ENCODE measurements around the gene NF1. TPM values are rescaled to one million over a fixed set of nuclear protein-coding genes. Genes with fewer than 3 reads are reported as not detected.

NF1 gene
- total and polyA plus RNA-seq, 3 donors from 2014 or later = 60.6 to 99.0 (median 97.6) TPM

- WGBS, 2 donors = 19 to 23% methylated on average over 17 of the region's 17 CpGs
- TF ChIP-seq, protein P1, sequence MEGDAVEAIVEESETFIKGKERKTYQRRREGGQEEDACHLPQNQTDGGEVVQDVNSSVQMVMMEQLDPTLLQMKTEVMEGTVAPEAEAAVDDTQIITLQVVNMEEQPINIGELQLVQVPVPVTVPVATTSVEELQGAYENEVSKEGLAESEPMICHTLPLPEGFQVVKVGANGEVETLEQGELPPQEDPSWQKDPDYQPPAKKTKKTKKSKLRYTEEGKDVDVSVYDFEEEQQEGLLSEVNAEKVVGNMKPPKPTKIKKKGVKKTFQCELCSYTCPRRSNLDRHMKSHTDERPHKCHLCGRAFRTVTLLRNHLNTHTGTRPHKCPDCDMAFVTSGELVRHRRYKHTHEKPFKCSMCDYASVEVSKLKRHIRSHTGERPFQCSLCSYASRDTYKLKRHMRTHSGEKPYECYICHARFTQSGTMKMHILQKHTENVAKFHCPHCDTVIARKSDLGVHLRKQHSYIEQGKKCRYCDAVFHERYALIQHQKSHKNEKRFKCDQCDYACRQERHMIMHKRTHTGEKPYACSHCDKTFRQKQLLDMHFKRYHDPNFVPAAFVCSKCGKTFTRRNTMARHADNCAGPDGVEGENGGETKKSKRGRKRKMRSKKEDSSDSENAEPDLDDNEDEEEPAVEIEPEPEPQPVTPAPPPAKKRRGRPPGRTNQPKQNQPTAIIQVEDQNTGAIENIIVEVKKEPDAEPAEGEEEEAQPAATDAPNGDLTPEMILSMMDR (IDR thresholded peaks at IDR 0.05) = no peak
- TF ChIP-seq POLR2A (IDR thresholded peaks at IDR 0.05) = no peak
- Histone ChIP-seq H3K27me3 (no peaks in the 10 kb centered on the region), H3K4me1 (peaks cover 7% of the 10 kb centered on the region), H3K9me3 (no peaks in the 10 kb centered on the region), H3K4me3 (peak overlapping the region; percentile 99), H3K27ac (peak overlapping the region; percentile 95 to 97), H3K36me3 (ENCODE audit: low read depth, missing control alignments) (no peaks in the 10 kb centered on the region)
- intact Hi-C loops (cut with DNase I; ENCODE audit: low total_unique reads) = no loop called here
- no peak for DNase-seq
These were observed 744 bp upstream of the NF1 start for GRCh38 chr17:31093866-31094599.

- peaks cover 7% of the 10 kb centered on the region for H3K4me1 ChIP-seq
- no peaks in the 10 kb centered on the region for H3K36me3 ChIP-seq (ENCODE audit: low read depth, missing control alignments)
- TF ChIP-seq, protein P1 (IDR thresholded peaks at IDR 0.05) = no peak
- no peak for TF ChIP-seq POLR2A (IDR thresholded peaks at IDR 0.05)
- peak overlapping the region; percentile 99 for H3K4me3 ChIP-seq
- 0% methylated on average over 38 to 43 of the region's 45 CpGs for WGBS, 2 donors
- no peaks in the 10 kb centered on the region for H3K9me3 ChIP-seq
- H3K27me3 ChIP-seq = no peaks in the 10 kb centered on the region
- DNase-seq = peak; percentile 63
- intact Hi-C loops (cut with DNase I; ENCODE audit: low total_unique reads) = no loop called here
- H3K27ac ChIP-seq = peak overlapping the region; percentile 95 to 97
These were observed 694 bp downstream of the NF1 start for GRCh38 chr17:31095236-31096105.

DNA sequence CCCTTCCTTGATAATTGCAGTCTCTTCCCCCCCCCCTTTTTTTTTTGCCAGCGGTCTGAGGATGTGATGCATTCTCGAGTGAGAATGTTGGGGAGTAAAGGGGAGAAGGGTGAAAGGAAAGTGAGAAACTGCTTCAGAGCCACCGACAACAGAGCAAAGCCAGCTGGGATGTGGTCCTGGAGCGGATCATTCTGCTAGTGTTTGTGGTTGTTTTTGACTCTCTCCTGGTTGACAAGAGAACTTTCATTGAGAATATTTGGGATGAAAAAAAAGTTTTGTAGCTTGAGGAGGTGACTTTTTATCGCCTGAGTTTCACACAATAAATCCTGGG, 1.3 kb downstream of the NF1 start:
- Histone ChIP-seq H3K36me3 (ENCODE audit: low read depth, missing control alignments) (no peaks in the 10 kb centered on the region), H3K27me3 (no peaks in the 10 kb centered on the region), H3K27ac (peak overlapping the region in 1 of 2 donors; percentile 97), H3K4me1 (peaks cover 7% of the 10 kb centered on the region), H3K9me3 (no peaks in the 10 kb centered on the region), H3K4me3 (peak overlapping the region; percentile 99)
- TF ChIP-seq POLR2A (IDR thresholded peaks at IDR 0.05) = no peak
- TF ChIP-seq, protein P1 (IDR thresholded peaks at IDR 0.05) = no peak
- WGBS, 2 donors = 4 to 10% methylated on average over 5 of the region's 5 CpGs
- DNase-seq = no peak
- intact Hi-C loops (cut with DNase I; ENCODE audit: low total_unique reads) = no loop called here

GRCh38 chr17:31099016-31099415, 4.2 kb downstream of the NF1 start:
- DNase-seq = no peak
- H3K27me3 ChIP-seq = no peaks in the 10 kb centered on the region
- no peak overlapping the region for H3K4me3 ChIP-seq
- H3K9me3 ChIP-seq = no peaks in the 10 kb centered on the region
- H3K4me1 ChIP-seq = peaks cover 7% of the 10 kb centered on the region
- TF ChIP-seq, protein P1 (IDR thresholded peaks at IDR 0.05) = no peak
- no peak overlapping the region for H3K27ac ChIP-seq
- WGBS, 2 donors = 84 to 93% methylated on average over 3 of the region's 3 CpGs
- intact Hi-C loops (cut with DNase I; ENCODE audit: low total_unique reads) = no loop called here
- no peaks in the 10 kb centered on the region for H3K36me3 ChIP-seq (ENCODE audit: low read depth, missing control alignments)

All from testis (tissue), 3 donors.